Nephron (organoid): ENCODE data around the gene POLD3.
A peak's percentile ranks its signal among the peaks of the same experiment; 100 is the strongest.

Source experiments
- H3K27ac Mint-ChIP-seq, 3 experiments: 2 replicates each; pipeline ENCODE4 v1.8.0; 2020; ENCODE audit warnings: mixed read lengths in 3 of 3, mild to moderate bottlenecking in 2 of 3, moderate library complexity in 1 of 3
- H3K27me3 Mint-ChIP-seq: 2 replicates; pipeline ENCODE4 v1.8.0; 2021; ENCODE audit warnings: low read depth, mild to moderate bottlenecking, moderate library complexity, mixed read lengths
- H3K36me3 Mint-ChIP-seq: 2 replicates; pipeline ENCODE4 v1.8.0; 2020; ENCODE audit warnings: low read depth, mixed read lengths
- H3K4me1 Mint-ChIP-seq: 2 replicates; pipeline ENCODE4 v1.8.0; 2020; ENCODE audit warnings: mixed read lengths
- H3K4me3 Mint-ChIP-seq, 3 experiments: 2 replicates each; pipeline ENCODE4 v1.8.0; 2020; ENCODE audit warnings: mild to moderate bottlenecking in 3 of 3, mixed read lengths in 3 of 3, moderate library complexity in 2 of 3
- H3K9me3 Mint-ChIP-seq: 2 replicates; pipeline ENCODE4 v1.8.0; 2020; ENCODE audit warnings: mixed read lengths
- TF ChIP-seq, protein P1 (sequence below), 3 experiments: fragments of 200-600 bp; sonication (generic); IDR thresholded peaks; one replicate each; pipeline ENCODE4 v1.5.0; 2021; ENCODE audit warnings: antibody characterized with exemption in 3 of 3; ENCODE audit not compliant: unreplicated experiment in 3 of 3

Gene POLD3, protein sequence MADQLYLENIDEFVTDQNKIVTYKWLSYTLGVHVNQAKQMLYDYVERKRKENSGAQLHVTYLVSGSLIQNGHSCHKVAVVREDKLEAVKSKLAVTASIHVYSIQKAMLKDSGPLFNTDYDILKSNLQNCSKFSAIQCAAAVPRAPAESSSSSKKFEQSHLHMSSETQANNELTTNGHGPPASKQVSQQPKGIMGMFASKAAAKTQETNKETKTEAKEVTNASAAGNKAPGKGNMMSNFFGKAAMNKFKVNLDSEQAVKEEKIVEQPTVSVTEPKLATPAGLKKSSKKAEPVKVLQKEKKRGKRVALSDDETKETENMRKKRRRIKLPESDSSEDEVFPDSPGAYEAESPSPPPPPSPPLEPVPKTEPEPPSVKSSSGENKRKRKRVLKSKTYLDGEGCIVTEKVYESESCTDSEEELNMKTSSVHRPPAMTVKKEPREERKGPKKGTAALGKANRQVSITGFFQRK

DNA sequence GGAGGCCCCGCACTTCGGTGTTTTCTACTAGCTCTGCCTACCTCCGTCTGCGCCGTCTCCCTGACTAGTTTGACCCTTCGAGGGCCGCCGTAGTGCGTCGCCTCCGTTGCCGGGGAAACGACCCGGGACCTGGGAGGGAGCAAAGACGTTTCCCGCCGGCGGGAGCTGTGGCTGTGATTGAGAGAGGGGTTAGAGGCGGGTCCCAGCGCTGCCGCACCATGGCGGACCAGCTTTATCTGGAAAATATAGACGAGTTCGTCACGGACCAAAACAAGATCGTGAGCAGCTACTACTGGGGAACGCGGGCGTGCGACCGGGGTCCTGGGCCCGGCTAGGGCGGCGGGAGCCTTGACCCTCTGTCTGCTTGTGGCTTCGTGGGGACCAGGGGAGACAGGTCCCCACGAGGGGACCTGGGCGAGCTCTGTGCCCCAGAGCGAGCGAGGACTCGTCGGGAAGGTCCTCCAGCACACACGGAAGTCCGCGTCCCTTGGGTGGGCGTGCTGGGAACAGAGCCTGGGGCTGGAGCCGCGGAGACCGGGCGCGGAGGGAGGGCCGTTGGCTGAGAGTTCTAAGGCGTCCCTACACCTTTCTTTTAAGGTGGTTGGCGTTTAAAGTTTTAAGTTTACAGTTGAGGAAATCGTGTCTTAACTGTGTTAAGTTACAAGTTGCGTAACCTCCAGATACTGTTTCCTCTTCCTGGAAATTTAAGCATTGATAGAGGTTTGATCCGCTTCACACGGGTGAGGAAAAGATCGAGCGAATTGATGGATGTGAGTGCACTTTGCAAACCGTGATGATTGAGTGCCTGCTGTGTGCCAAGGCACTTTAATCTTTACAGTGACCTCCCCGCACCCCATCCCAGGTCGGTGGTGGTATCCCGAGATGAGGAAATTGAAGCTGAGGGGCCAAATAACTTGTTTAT, at the start of gene POLD3:
Gene POLD3, plus strand, starts transcription at position 142 of the 922 bp plus-strand sequence. Its CDS starts 77 bp downstream, at position 219.
- H3K36me3 Mint-ChIP-seq = peaks cover 28% of the 10 kb centered on the region
- H3K4me3 Mint-ChIP-seq = peak within 1 kb of the TSS; percentile 96 to 98 (median 96)
- TF ChIP-seq, protein P1, sequence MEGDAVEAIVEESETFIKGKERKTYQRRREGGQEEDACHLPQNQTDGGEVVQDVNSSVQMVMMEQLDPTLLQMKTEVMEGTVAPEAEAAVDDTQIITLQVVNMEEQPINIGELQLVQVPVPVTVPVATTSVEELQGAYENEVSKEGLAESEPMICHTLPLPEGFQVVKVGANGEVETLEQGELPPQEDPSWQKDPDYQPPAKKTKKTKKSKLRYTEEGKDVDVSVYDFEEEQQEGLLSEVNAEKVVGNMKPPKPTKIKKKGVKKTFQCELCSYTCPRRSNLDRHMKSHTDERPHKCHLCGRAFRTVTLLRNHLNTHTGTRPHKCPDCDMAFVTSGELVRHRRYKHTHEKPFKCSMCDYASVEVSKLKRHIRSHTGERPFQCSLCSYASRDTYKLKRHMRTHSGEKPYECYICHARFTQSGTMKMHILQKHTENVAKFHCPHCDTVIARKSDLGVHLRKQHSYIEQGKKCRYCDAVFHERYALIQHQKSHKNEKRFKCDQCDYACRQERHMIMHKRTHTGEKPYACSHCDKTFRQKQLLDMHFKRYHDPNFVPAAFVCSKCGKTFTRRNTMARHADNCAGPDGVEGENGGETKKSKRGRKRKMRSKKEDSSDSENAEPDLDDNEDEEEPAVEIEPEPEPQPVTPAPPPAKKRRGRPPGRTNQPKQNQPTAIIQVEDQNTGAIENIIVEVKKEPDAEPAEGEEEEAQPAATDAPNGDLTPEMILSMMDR (IDR thresholded peaks at IDR 0.05; ENCODE audit: unreplicated experiment in 3 of 3) = no peak
- no peaks in the 10 kb centered on the region for H3K27me3 Mint-ChIP-seq
- peaks cover 22% of the 10 kb centered on the region for H3K4me1 Mint-ChIP-seq
- peak within 1 kb of the TSS; percentile 79 to 96 (median 95) for H3K27ac Mint-ChIP-seq
- peaks cover 2% of the 10 kb centered on the region for H3K9me3 Mint-ChIP-seq

DNA sequence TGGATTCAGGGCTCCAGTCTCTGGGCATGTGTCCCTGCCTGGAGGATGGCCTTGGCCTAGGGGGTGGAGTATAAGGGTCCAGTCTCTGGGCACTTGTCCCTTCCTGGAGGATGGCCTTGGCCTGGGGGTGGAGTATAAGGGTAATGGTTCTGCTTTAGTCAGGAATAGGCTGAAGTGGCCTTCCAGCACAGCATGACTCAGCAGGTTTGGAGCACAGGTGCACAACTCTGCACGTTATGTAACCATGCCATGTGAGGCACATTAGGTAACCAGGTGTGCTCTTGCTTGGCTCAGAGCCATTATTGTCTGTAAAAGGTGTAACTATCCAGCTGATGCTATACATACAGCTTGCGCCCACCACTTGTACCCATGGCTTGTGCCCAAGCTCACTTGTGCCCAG, 48.4 kb upstream of the POLD3 start:
- H3K9me3 Mint-ChIP-seq = peaks cover 30% of the 10 kb centered on the region
- no peak overlapping the region for H3K4me3 Mint-ChIP-seq
- TF ChIP-seq, protein P1 (IDR thresholded peaks at IDR 0.05; ENCODE audit: unreplicated experiment in 3 of 3) = no peak
- H3K4me1 Mint-ChIP-seq = no peaks in the 10 kb centered on the region
- no peaks in the 10 kb centered on the region for H3K36me3 Mint-ChIP-seq
- no peak overlapping the region for H3K27ac Mint-ChIP-seq
- H3K27me3 Mint-ChIP-seq = peaks cover 3% of the 10 kb centered on the region

DNA sequence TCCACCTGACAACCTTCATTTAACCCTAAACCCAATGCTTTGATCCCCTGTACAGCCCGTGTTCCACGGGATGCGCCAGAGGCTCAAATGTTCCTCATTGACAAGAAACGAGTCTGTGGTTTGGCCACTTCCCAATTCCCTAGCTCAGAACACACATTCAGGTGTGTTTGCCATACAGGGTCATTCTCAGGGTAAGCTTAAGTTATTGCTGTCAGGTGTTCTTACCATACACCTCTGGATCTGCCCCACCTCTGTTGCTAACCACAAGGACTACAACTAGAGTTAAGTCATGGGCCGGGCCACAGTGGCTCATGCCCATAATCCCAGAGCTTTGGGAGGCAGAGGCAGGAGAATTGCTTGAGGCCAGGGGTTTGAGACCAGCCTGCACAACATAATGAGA, 45.6 kb upstream of the POLD3 start:
- H3K36me3 Mint-ChIP-seq = no peaks in the 10 kb centered on the region
- peaks cover 3% of the 10 kb centered on the region for H3K27me3 Mint-ChIP-seq
- no peak overlapping the region for H3K4me3 Mint-ChIP-seq
- H3K27ac Mint-ChIP-seq = no peak overlapping the region
- no peaks in the 10 kb centered on the region for H3K4me1 Mint-ChIP-seq
- TF ChIP-seq, protein P1 (IDR thresholded peaks at IDR 0.05; ENCODE audit: unreplicated experiment in 3 of 3) = no peak
- H3K9me3 Mint-ChIP-seq = peaks cover 25% of the 10 kb centered on the region

DNA sequence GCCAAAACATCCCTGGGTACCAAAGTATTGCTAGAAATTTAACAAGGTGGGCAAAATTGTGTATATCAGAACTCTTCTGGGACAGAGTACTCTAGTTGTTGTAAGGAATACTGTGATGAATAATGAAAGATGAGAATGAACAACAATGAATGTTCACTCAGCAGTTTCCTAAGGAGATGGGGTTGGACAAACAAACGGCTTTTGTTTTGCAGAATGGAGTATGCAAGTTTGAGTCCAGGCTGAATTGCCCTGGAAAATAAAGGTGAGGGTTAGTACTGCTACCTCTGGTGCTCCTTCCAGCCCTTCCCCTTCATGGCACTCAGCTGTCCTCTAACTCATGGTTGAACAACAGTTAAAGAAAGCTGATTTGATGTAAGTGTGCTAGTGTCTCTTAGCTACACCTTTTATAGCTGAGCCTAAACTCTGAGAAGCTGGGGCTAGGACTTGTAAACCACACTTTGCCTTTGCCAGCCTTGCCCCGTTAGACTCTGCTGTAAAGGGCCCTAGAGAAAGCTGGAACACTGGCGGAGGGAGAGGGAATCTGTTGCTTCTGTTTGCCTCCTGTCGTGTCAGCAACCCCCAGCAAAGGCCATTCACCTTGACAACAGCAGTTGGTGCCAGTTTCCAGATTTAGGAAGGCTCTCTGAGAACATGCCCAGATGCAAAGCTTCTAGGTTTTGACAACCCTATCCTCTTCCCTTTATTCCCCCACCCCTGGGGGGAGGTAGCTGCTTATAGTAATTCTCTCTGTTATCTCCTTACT, 41.2 kb upstream of the POLD3 start:
- H3K4me1 Mint-ChIP-seq = no peaks in the 10 kb centered on the region
- no peaks in the 10 kb centered on the region for H3K9me3 Mint-ChIP-seq
- no peak overlapping the region for H3K4me3 Mint-ChIP-seq

DNA sequence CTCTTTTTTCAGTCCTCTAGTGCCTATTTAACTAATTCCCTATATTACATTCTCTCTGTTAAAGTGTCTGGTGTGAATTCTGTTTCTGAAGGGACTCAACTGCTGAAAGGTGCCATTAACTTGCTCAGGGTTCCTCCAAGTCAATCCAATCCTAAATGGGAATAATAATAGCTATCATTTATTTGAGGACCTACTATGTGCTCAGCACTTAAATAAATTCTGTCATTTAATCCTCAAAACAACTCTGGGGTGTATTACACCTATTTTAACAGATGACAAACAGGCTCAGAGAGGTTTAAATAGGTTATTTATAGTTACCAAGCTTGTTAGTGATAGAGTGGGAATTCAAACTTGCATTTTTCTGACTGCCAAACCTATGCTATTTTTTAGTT, 40.6 kb upstream of the POLD3 start:
- Mint-ChIP-seq H3K4me3 (no peak overlapping the region), H3K4me1 (no peaks in the 10 kb centered on the region), H3K27ac (no peak overlapping the region), H3K9me3 (no peaks in the 10 kb centered on the region), H3K27me3 (peaks cover 3% of the 10 kb centered on the region), H3K36me3 (no peaks in the 10 kb centered on the region)
- TF ChIP-seq, protein P1 (IDR thresholded peaks at IDR 0.05; ENCODE audit: unreplicated experiment in 3 of 3) = no peak

More for the DNA sequence above, 41.2 kb upstream of the POLD3 start:
- Mint-ChIP-seq H3K27me3 (peaks cover 3% of the 10 kb centered on the region), H3K27ac (no peak overlapping the region), H3K36me3 (no peaks in the 10 kb centered on the region)
- TF ChIP-seq, protein P1 (IDR thresholded peaks at IDR 0.05; ENCODE audit: unreplicated experiment in 3 of 3) = no peak
